ENCODE measurements around the gene KCTD4.

The KCTD4 gene

GRCh38 chr13:45232591-45232990, 31.7 kb upstream of the KCTD4 start:
- Histone ChIP-seq H2BK12ac (ENCODE audit: low read length) (no peak overlapping the region), H4K91ac (ENCODE audit: low read depth, low read length) (no peak overlapping the region), H3K23ac (ENCODE audit: low read length) (no peak overlapping the region), H3K79me1 (ENCODE audit: low read length) (no peaks in the 10 kb centered on the region), H3K9me3 (ENCODE audit: insufficient read depth, low read depth, low read length) (no peaks in the 10 kb centered on the region), H2AFZ (ENCODE audit: insufficient read depth, low read length, poor library complexity) (no peak overlapping the region), H2BK120ac (ENCODE audit: insufficient read depth, low read length, poor library complexity) (no peak overlapping the region), H3K4me3 (ENCODE audit: low read depth, low read length) (no peak overlapping the region), H3K27me3 (ENCODE audit: insufficient read depth, low read length) (no peaks in the 10 kb centered on the region), H3K36me3 (ENCODE audit: control insufficient read depth in 1 of 2, insufficient read depth in 2 of 2, low read length in 2 of 2) (no peaks in the 10 kb centered on the region), H3K14ac (ENCODE audit: low read length) (no peak overlapping the region), H3K4ac (ENCODE audit: low read depth, low read length) (no peak overlapping the region), H3K79me2 (ENCODE audit: control insufficient read depth, insufficient read depth, low read length, poor library complexity) (no peaks in the 10 kb centered on the region), H4K8ac (ENCODE audit: low read depth, low read length) (no peak overlapping the region), H2BK5ac (ENCODE audit: low read depth, low read length, poor library complexity) (no peak overlapping the region), H2AK5ac (ENCODE audit: low read length) (no peak overlapping the region), H3K4me2 (ENCODE audit: low read length) (no peak overlapping the region), H3K4me1 (ENCODE audit: control insufficient read depth in 1 of 2, insufficient read depth in 2 of 2, low read length in 2 of 2) (no peaks in the 10 kb centered on the region), H3K27ac (ENCODE audit: low read depth, low read length) (no peak overlapping the region), H4K12ac (ENCODE audit: low read depth, low read length) (no peak overlapping the region), H3K9ac (ENCODE audit: low read length) (no peak overlapping the region), H3K18ac (ENCODE audit: low read length) (no peak overlapping the region)
- WGBS (ENCODE audit: extremely low coverage, insufficient coverage, insufficient read length) = no CpG with 5 or more reads among the region's 2 CpGs
- DNase-seq = no peak

GRCh38 chr13:45231722-45232121, 30.9 kb upstream of the KCTD4 start:
- H2AFZ ChIP-seq (ENCODE audit: insufficient read depth, low read length, poor library complexity) = no peak overlapping the region
- no CpG with 5 or more reads among the region's 1 CpG for WGBS (ENCODE audit: extremely low coverage, insufficient coverage, insufficient read length)
- no peak overlapping the region for H2AK5ac ChIP-seq (ENCODE audit: low read length)
- no peak overlapping the region for H3K14ac ChIP-seq (ENCODE audit: low read length)
- H3K27me3 ChIP-seq (ENCODE audit: insufficient read depth, low read length) = no peaks in the 10 kb centered on the region
- no peaks in the 10 kb centered on the region for H3K36me3 ChIP-seq (ENCODE audit: control insufficient read depth in 1 of 2, insufficient read depth in 2 of 2, low read length in 2 of 2)
- no peak overlapping the region for H2BK12ac ChIP-seq (ENCODE audit: low read length)
- no peak for DNase-seq
- H4K8ac ChIP-seq (ENCODE audit: low read depth, low read length) = no peak overlapping the region
- H3K9me3 ChIP-seq (ENCODE audit: insufficient read depth, low read depth, low read length) = no peaks in the 10 kb centered on the region
- no peaks in the 10 kb centered on the region for H3K4me1 ChIP-seq (ENCODE audit: control insufficient read depth in 1 of 2, insufficient read depth in 2 of 2, low read length in 2 of 2)
- no peak overlapping the region for H4K91ac ChIP-seq (ENCODE audit: low read depth, low read length)
- H2BK120ac ChIP-seq (ENCODE audit: insufficient read depth, low read length, poor library complexity) = no peak overlapping the region
- no peak overlapping the region for H3K18ac ChIP-seq (ENCODE audit: low read length)
- H3K27ac ChIP-seq (ENCODE audit: low read depth, low read length) = no peak overlapping the region
- H3K4me3 ChIP-seq (ENCODE audit: low read depth, low read length) = no peak overlapping the region
- no peak overlapping the region for H2BK5ac ChIP-seq (ENCODE audit: low read depth, low read length, poor library complexity)
- no peak overlapping the region for H4K12ac ChIP-seq (ENCODE audit: low read depth, low read length)
- H3K4me2 ChIP-seq (ENCODE audit: low read length) = no peak overlapping the region
- no peaks in the 10 kb centered on the region for H3K79me1 ChIP-seq (ENCODE audit: low read length)
- H3K9ac ChIP-seq (ENCODE audit: low read length) = no peak overlapping the region
- no peaks in the 10 kb centered on the region for H3K79me2 ChIP-seq (ENCODE audit: control insufficient read depth, insufficient read depth, low read length, poor library complexity)
- H3K4ac ChIP-seq (ENCODE audit: low read depth, low read length) = no peak overlapping the region
- H3K23ac ChIP-seq (ENCODE audit: low read length) = no peak overlapping the region

GRCh38 chr13:45231305-45231704, 30.5 kb upstream of the KCTD4 start:
- Histone ChIP-seq H3K9ac (ENCODE audit: low read length) (no peak overlapping the region), H3K4me3 (ENCODE audit: low read depth, low read length) (no peak overlapping the region), H2BK120ac (ENCODE audit: insufficient read depth, low read length, poor library complexity) (no peak overlapping the region), H3K14ac (ENCODE audit: low read length) (no peak overlapping the region), H3K18ac (ENCODE audit: low read length) (no peak overlapping the region), H2BK12ac (ENCODE audit: low read length) (no peak overlapping the region), H4K8ac (ENCODE audit: low read depth, low read length) (no peak overlapping the region), H3K4me1 (ENCODE audit: control insufficient read depth in 1 of 2, insufficient read depth in 2 of 2, low read length in 2 of 2) (no peaks in the 10 kb centered on the region), H3K27ac (ENCODE audit: low read depth, low read length) (no peak overlapping the region), H3K79me1 (ENCODE audit: low read length) (no peaks in the 10 kb centered on the region), H2AFZ (ENCODE audit: insufficient read depth, low read length, poor library complexity) (no peak overlapping the region), H3K27me3 (ENCODE audit: insufficient read depth, low read length) (no peaks in the 10 kb centered on the region), H3K23ac (ENCODE audit: low read length) (no peak overlapping the region), H2BK5ac (ENCODE audit: low read depth, low read length, poor library complexity) (no peak overlapping the region), H3K79me2 (ENCODE audit: control insufficient read depth, insufficient read depth, low read length, poor library complexity) (no peaks in the 10 kb centered on the region), H2AK5ac (ENCODE audit: low read length) (no peak overlapping the region), H4K12ac (ENCODE audit: low read depth, low read length) (no peak overlapping the region), H3K4me2 (ENCODE audit: low read length) (no peak overlapping the region), H3K36me3 (ENCODE audit: control insufficient read depth in 1 of 2, insufficient read depth in 2 of 2, low read length in 2 of 2) (no peaks in the 10 kb centered on the region), H3K4ac (ENCODE audit: low read depth, low read length) (no peak overlapping the region), H3K9me3 (ENCODE audit: insufficient read depth, low read depth, low read length) (no peaks in the 10 kb centered on the region), H4K91ac (ENCODE audit: low read depth, low read length) (no peak overlapping the region)
- whole genome bisulfite sequencing (ENCODE audit: extremely low coverage, insufficient coverage, insufficient read length) = no CpG with 5 or more reads among the region's 4 CpGs
- no peak for DNase-seq

GRCh38 chr13:45229172-45229571, 28.3 kb upstream of the KCTD4 start:
- no peak overlapping the region for H3K4me2 ChIP-seq (ENCODE audit: low read length)
- no peaks in the 10 kb centered on the region for H3K9me3 ChIP-seq (ENCODE audit: insufficient read depth, low read depth, low read length)
- H4K8ac ChIP-seq (ENCODE audit: low read depth, low read length) = no peak overlapping the region
- no peak overlapping the region for H2AFZ ChIP-seq (ENCODE audit: insufficient read depth, low read length, poor library complexity)
- no peak overlapping the region for H3K14ac ChIP-seq (ENCODE audit: low read length)
- no peak overlapping the region for H3K23ac ChIP-seq (ENCODE audit: low read length)
- H3K27me3 ChIP-seq (ENCODE audit: insufficient read depth, low read length) = no peaks in the 10 kb centered on the region
- no peaks in the 10 kb centered on the region for H3K36me3 ChIP-seq (ENCODE audit: control insufficient read depth in 1 of 2, insufficient read depth in 2 of 2, low read length in 2 of 2)
- no peak overlapping the region for H2BK5ac ChIP-seq (ENCODE audit: low read depth, low read length, poor library complexity)
- WGBS (ENCODE audit: extremely low coverage, insufficient coverage, insufficient read length) = no CpG with 5 or more reads among the region's 4 CpGs
- no peak overlapping the region for H3K4me3 ChIP-seq (ENCODE audit: low read depth, low read length)
- H3K79me1 ChIP-seq (ENCODE audit: low read length) = no peaks in the 10 kb centered on the region
- H4K12ac ChIP-seq (ENCODE audit: low read depth, low read length) = no peak overlapping the region
- H2AK5ac ChIP-seq (ENCODE audit: low read length) = no peak overlapping the region
- DNase-seq = no peak
- H3K18ac ChIP-seq (ENCODE audit: low read length) = no peak overlapping the region
- H2BK120ac ChIP-seq (ENCODE audit: insufficient read depth, low read length, poor library complexity) = no peak overlapping the region
- H4K91ac ChIP-seq (ENCODE audit: low read depth, low read length) = no peak overlapping the region
- H3K4ac ChIP-seq (ENCODE audit: low read depth, low read length) = no peak overlapping the region
- no peaks in the 10 kb centered on the region for H3K4me1 ChIP-seq (ENCODE audit: control insufficient read depth in 1 of 2, insufficient read depth in 2 of 2, low read length in 2 of 2)
- H2BK12ac ChIP-seq (ENCODE audit: low read length) = no peak overlapping the region
- H3K27ac ChIP-seq (ENCODE audit: low read depth, low read length) = no peak overlapping the region
- no peak overlapping the region for H3K9ac ChIP-seq (ENCODE audit: low read length)
- H3K79me2 ChIP-seq (ENCODE audit: control insufficient read depth, insufficient read depth, low read length, poor library complexity) = no peaks in the 10 kb centered on the region

All from trophoblast cell (in vitro differentiated cells and primary cell).